Peyer's patch (tissue), 4 donors: ENCODE results near the gene CCDC200. TPM values are rescaled to one million over a fixed set of nuclear protein-coding genes. Genes with fewer than 3 reads are reported as not detected.

ENCODE experiments used
- DNase-seq, 3 donors: peaks; one replicate each; pipeline ENCODE4 v3.0.0-alpha.2; 2017 to 2019
- H3K27ac ChIP-seq, 4 donors: fragments of 200-600 bp; sonication (generic); one replicate each; pipeline ENCODE4 v1.5.1; 2016 to 2019
- H3K27me3 ChIP-seq, 2 donors: fragments of 200-600 bp; sonication (generic); one replicate each; pipeline ENCODE4 v1.5.1; 2019
- H3K36me3 ChIP-seq, 3 donors: fragments of 200-600 bp; sonication (generic); one replicate each; pipeline ENCODE4 v1.5.1; 2016 to 2019
- H3K4me1 ChIP-seq, 4 donors: fragments of 200-600 bp; sonication (generic); one replicate each; pipeline ENCODE4 v1.5.1; 2016 to 2019
- H3K4me3 ChIP-seq, 4 donors: fragments of 200-600 bp; sonication (generic); 1 replicate in 3 of 4; 2 replicates in 1 of 4; pipeline ENCODE4 v1.5.1; 2016 to 2019; ENCODE audit warnings: mild to moderate bottlenecking in 1 of 4
- H3K9me3 ChIP-seq, 4 donors: fragments of 200-600 bp; sonication (generic); one replicate each; pipeline ENCODE4 v1.5.1; 2016 to 2019; ENCODE audit warnings: mild to moderate bottlenecking in 1 of 4
- POLR2A ChIP-seq, 2 donors: fragments of 450-650 bp; IDR thresholded peaks; one replicate each; pipeline ENCODE4 v1.5.1; 2017; ENCODE audit warnings: antibody characterized with exemption in 2 of 2, mild to moderate bottlenecking in 2 of 2, moderate library complexity in 2 of 2
- small RNA-seq, 2 donors: library from RNA; depleted of rRNA; stranded (forward); fragments of <200 nt; gene quantifications; one replicate each; pipeline ENCODE3, GENCODE V24; 2016
- total RNA-seq, 4 donors: library from RNA; depleted of rRNA; stranded (reverse); fragments of >200 nt; gene quantifications; one replicate each; pipeline ENCODE4 v1.1.0, GENCODE V29; 2016
- TF ChIP-seq, protein P1 (sequence below), 6 experiments: fragments of 450-650 bp in 4 of 6; fragments of 200-600 bp in 2 of 6; sonication (generic) in 1 of 6; IDR thresholded peaks; one replicate each; pipeline ENCODE4 v1.5.1; 2017 to 2019; ENCODE audit warnings: antibody characterized with exemption in 6 of 6, mild to moderate bottlenecking in 3 of 6, moderate library complexity in 1 of 6

CCDC200 gene
- total RNA-seq, 4 donors from 2014 or later, result 1.5 TPM; not detected in 3

DNA sequence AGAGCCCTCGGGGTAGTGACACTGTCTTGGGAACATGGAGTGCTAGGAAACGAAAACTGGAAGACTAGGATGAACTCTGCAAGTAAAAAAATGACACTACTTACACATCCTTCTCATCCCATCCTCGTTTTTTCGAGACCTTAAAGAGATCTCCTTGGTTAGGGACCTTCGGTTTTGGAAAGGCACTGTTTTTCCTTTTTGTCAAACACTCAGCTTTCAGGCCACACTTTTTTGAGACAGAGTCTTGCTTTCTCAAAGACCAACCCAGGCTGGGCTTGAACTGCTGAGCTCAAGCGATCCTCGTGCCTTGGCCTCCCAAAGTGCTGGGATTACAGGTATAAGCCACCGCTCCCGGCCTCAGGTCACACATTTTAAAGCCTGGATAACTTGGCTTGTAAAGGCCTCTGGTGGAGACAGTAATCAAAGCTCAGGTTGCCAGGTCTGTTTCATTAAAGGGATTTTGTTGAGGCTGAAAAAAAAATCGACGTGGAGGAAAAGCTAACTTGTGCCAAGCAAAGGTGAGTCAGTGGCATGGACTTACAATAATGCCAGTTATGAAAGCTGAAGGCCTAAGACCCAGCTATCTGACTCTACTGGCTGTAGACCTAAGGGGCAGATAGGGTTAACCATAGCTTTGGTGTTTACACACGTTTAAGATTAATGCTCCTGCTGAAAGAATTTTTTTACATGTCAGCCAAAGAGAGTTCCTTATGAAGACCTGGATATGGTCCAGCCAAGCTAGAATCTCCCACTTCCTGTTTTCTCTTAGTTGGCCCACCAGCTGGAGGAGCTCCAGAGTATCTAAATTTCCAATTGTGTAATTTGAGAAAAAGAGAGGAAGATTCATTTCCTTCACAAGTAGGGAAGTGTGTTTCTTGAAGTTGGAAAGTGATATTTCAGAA lies 56.6 kb downstream of the CCDC200 start:
- no peak for TF ChIP-seq POLR2A (IDR thresholded peaks at IDR 0.05)
- TF ChIP-seq, protein P1, sequence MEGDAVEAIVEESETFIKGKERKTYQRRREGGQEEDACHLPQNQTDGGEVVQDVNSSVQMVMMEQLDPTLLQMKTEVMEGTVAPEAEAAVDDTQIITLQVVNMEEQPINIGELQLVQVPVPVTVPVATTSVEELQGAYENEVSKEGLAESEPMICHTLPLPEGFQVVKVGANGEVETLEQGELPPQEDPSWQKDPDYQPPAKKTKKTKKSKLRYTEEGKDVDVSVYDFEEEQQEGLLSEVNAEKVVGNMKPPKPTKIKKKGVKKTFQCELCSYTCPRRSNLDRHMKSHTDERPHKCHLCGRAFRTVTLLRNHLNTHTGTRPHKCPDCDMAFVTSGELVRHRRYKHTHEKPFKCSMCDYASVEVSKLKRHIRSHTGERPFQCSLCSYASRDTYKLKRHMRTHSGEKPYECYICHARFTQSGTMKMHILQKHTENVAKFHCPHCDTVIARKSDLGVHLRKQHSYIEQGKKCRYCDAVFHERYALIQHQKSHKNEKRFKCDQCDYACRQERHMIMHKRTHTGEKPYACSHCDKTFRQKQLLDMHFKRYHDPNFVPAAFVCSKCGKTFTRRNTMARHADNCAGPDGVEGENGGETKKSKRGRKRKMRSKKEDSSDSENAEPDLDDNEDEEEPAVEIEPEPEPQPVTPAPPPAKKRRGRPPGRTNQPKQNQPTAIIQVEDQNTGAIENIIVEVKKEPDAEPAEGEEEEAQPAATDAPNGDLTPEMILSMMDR (IDR thresholded peaks at IDR 0.05), result peak in 3 of 6 experiments; percentile 27 to 46 (median 33)
- H3K27me3 ChIP-seq, result no peaks in the 10 kb centered on the region
- H3K4me3 ChIP-seq, result peak overlapping the region; percentile 48 to 84 (median 60)
- H3K9me3 ChIP-seq, result no peaks in the 10 kb centered on the region
- peak overlapping the region; percentile 79 to 98 (median 98) for H3K27ac ChIP-seq
- DNase-seq, result peak in 1 of 3 donors; percentile 61
- peaks cover 0 to 2% (median 0%) of the 10 kb centered on the region in 3 donors for H3K36me3 ChIP-seq
- H3K4me1 ChIP-seq, result peaks cover 0 to 63% (median 5%) of the 10 kb centered on the region in 4 donors

Small RNA genes lying within 50 kb of the gene (small RNA-seq; reads per million reads assigned to genes)
- 0 reads per million in 2 donors for gene RF00004
- gene RNU2-1, result 0 reads per million in 2 donors

Other genes with a start within 250 kb of the CCDC200 start
- gene PTGES3L, start 248.5 kb downstream of the CCDC200 start, total RNA-seq, result 1 to 10 TPM in 3 of 4 donors, not detected in 1; 1.6 to 6.9 (median 5.5) TPM
- 10 to 100 TPM; 17.2 to 37.3 (median 26.9) TPM for gene RUNDC1, start 248.1 kb downstream of the CCDC200 start, total RNA-seq
- 1,000 to 10,000 TPM in 1 of 4 donors, 100 to 1,000 TPM in 3; 331 to 1,066 (median 442) TPM for gene RPL27, start 230.2 kb downstream of the CCDC200 start, total RNA-seq
- 10 to 100 TPM; 60.1 to 85.8 (median 73.4) TPM for gene IFI35, start 221.8 kb downstream of the CCDC200 start, total RNA-seq
- gene VAT1, start 206.2 kb downstream of the CCDC200 start, total RNA-seq, result 10 to 100 TPM; 52.8 to 97.8 (median 71.5) TPM
- gene RND2, start 203.4 kb downstream of the CCDC200 start, total RNA-seq, result 1 to 10 TPM in 1 of 4 donors, under 1 TPM in 3; 0.27 to 1.7 (median 0.32) TPM
- gene BRCA1, start 103.3 kb downstream of the CCDC200 start, total RNA-seq, result 10 to 100 TPM in 3 of 4 donors, 1 to 10 TPM in 1; 9.0 to 38.0 (median 14.2) TPM
- gene NBR1, start 57.4 kb downstream of the CCDC200 start, total RNA-seq, result 100 to 1,000 TPM; 102 to 139 (median 127) TPM
- gene TMEM106A, start 16.7 kb downstream of the CCDC200 start, total RNA-seq, result 10 to 100 TPM in 3 of 4 donors, 1 to 10 TPM in 1; 7.1 to 54.5 (median 15.3) TPM
- gene RNU2-1, start 5.4 kb upstream of the CCDC200 start, total RNA-seq, result not detected
- gene ARL4D, start 170.4 kb upstream of the CCDC200 start, total RNA-seq, result 1 to 10 TPM in 1 of 4 donors, under 1 TPM in 1, not detected in 2; 0.70 to 2.3 TPM